Activated CD4-positive, alpha-beta T cell treated with anti-CD3 and anti-CD28 coated beads, Interleukin-2, amount 50 U/mL, for 24 hours (primary cell): ENCODE measurements around the gene KCNQ1.

Experiments used
- DNase-seq, 2 donors: peaks; one replicate each; pipeline ENCODE4 v3.0.0-alpha.2; 2020; ENCODE audit warnings: low read depth in 1 of 2, low spot score in 1 of 2

Gene KCNQ1

DNA sequence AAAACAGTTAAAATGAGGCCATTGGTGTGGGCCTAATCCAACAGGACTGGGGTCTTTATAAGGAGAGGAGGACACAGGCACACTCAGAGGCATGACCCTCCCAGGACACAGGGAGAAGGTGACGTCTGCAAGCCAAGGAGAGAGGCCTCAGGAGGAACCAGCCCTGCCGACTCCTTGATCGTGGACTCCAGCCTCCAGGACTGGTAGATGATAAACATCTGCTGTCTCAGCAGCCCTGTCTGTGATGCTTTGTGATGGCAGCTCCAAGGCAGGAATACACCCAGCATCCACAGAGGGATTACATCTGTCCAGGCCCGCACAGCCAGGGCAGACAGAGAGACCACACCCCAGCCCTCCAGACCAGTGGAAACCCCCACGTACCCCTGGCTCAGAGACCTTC is 422.3 kb downstream of the KCNQ1 start:
- DNase-seq = no peak

DNA sequence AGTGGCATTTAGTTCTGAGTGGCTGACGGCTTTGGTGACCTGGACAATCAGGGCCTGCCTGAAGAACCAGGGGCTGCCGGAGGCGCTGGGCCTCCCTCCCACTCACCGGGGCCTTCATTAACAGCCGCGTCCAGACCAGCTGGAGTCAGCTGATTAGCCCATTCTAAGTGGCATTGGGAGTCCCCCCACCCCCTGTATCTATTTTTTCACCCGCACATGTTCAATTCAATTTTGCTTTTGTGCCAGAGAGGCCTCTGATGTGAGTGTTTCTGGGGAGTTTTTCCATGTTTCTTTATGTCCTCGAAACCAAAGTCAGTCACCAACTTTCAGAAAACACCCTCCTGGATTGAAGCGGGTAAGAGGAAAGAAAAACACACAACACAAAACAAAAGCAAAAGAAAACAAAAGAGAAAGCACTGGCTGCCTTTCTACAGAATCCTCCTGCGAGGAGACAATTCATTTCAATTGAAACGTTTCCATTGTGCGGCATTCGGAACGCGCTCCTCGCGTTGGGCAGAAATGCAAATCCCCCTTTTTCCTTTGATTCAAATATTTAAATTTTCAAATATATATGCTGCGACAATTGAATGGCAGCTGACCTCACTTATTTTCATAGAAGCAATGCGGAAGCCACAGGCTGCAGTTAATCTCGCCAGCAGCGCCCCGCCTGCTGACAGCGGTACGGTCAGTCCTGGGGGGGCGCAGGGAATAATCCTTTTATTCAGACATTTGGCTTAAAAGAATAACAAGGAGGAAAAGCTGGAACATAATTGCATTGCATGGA is 423.1 kb downstream of the KCNQ1 start:
- DNase-seq = no peak

DNA sequence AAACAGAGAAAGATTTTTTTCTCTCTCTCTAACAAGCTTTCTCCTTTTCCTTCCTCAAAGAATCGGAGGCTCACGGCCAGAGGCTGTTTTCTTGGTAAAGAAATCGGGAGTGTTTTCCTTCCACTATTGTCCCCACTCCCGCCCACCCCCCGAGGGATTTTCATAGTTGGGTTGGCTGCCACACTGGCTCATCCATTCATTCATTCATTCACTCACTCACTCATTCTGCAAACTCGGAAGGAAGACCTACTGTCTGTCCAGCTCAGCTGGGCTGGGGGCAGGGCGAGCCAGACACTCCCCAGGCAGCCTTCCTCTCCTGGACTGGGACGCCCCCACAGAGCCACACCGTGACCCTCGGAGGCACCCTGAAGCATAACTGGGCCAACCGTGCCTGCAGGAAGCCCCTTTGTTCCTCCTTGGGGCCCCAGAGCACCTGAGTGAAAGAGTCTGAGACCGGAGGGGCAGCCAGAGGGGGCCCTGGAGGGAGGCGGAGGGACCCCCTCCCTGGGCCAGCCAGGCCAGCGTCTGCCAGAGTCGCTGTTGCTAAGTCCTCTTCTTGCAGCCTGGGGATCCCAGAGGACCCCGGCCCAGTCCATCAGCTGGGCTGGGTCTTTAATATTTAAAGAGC is 423.8 kb downstream of the KCNQ1 start:
- no peak for DNase-seq

DNA sequence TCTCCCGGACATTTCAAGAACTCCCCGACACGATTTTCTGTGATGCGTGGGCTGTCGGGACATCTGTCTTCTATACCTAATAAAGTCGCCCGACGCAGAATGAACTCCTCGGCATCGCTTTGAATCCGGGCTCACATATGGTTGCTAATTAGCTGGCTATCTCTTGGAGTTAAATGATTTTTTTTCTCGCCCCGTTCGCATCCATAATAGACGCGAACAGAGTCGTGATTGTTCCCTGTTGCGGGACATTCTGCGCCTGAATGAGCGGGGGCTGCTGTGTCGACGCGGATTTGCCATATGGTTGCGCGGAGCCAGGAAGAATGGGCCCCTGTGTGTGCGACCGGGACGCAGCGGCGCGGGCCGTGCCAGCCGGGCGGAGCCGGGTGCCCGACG is 424.3 kb downstream of the KCNQ1 start:
- DNase-seq = no peak

DNA sequence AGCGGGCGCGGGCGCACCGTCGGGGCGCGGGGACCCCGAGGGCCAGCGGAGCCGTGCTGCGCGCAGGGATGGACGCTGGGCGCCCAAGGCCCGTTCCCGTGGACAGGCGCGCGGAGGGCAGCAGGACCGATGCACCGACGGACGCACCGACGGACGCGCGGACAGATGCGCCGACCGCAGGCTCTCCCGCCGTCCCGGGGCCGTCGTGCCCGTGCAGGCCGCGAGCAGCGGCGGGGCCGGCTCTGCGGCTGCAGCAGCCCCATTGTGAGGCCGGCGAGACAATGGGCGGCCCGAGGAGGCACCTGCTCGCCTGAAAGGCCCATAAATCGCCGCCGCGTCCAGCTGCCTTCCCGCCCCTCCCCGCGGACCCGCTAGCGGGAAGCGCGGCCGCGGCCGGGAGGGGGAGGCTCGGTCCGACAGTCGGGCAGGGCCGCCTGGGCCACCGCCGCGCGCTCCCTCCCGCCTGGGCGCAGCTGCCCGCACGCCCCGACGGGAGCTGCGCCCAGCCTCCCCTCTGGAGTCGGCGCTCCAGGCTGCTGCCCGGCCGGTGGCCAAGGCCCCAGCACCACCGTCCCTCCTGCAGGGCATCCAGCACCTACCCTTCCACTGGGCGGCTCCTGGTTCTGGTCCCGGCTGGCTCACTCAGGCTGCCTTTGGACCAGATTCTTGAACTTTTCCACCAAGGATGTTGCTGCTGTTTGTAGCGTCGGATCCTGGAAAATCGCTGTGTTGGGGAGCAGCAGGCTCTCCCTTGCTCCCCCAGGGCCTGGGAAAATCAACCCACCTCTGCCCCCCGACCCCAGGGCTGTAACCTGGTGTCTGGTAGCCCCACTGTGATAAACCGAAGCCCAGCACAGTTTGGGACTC is 425.0 kb downstream of the KCNQ1 start:
- DNase-seq = no peak

DNA sequence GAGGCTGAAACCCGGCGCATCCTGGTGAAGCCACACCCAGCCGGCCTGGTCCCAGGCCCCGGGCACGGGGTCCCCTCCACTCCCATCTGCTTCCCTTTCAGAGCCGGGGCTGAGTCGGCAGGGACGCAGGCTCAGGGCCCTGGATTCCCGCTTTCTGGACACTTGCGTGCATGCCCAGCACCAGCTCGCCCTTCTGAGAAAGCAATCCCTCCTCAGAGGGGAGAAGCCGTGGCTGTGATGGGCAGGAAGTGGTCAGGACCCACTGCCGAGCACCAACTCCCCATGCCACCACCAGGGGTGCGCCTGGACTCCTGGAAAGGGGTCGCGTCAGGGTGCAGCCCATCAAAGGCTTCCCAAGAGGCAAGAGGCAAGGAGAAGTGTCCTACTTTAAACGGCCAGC is 425.7 kb downstream of the KCNQ1 start:
- no peak for DNase-seq

DNA sequence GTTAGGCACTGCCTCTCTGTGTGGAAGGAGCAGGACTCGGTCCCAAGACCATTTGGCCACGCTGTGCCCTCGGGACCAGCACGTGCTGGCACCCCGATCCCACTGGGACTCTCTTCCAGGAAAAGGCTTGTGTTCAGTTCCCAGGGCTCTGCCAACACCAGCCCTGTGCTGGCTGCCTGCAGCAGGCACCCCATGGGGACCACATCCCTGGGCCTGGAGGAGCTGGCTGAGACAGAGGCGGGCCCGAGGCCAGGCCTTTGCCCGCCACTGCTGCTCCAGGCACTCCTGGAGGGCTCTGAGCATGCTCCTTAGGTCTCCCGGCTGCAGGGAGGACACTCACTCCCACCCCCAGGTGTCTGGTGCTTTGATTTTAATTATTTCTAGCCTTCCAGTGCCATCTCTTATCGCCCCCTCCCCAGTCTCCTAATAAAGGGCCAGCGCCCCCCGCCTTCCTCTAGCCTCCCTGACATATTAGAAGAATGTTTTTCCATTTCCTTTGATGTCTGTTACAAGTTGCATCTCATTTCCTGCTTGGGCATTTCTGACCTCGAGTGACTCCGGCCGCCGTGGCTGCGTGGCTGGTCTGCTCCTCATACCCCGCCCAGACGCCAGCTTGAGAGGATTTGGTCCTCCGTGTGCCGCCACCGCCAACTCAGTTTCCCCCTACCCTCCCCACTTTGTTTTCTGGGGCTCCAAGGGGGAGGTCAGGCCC is 426.3 kb downstream of the KCNQ1 start:
- no peak for DNase-seq

DNA sequence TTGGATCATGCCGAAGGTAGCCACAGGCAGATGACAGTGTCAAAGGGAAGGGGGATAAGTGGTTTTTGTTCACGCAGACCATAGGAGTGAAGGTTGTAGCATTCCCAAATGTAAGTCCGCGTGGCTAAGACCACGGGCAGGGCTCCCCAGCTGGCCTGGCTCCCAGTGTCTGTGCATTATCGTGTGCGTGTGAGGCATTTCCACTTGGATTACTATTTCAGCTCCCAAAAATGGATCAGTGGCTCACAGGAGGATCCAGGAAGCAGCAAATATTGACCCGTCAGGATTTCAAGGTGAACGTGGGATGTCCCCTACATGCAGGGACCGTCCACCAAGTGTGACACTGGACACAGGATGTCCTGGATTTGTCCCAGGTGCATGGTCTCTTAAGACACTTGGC is 430.2 kb downstream of the KCNQ1 start:
- DNase-seq = no peak

DNA sequence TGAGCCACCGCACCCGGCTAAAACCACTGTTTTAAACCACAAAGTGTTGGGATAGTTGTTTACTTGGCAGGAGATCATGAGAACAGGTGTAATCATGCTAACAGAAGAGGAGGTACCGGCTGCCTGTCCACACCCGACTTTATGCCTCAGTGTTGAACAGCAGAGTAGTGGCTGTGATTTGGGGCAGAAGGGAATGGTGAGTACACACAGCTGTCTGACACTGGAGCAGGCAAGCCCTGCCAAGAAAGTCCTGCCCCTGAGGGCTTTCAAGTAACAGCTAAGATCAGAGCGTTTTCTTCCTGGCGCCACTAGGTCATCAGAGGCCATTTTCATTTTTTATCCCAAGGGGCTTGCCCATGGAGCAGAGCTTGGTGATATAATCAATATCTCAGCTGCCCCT is 432.7 kb downstream of the KCNQ1 start:
- DNase-seq = no peak

DNA sequence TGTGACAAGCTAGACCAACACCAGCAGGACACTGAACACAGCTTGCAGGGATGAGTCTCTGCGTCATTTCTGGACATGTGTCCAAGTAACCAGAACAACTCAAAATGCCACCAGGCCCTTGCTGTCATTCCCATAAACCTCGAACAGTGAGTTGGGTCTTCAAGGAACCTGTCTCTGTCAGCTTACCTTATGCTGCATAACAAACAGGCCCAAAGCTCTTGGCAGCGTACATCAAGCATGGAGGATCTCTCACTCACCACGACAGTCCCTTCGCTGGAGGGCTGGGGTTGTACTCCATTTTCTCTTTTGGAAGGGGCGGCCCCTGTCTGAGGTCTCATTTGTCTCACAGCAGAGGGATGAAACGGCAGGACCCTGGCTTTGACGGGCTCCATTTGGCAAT is 434.0 kb downstream of the KCNQ1 start:
- no peak for DNase-seq

DNA sequence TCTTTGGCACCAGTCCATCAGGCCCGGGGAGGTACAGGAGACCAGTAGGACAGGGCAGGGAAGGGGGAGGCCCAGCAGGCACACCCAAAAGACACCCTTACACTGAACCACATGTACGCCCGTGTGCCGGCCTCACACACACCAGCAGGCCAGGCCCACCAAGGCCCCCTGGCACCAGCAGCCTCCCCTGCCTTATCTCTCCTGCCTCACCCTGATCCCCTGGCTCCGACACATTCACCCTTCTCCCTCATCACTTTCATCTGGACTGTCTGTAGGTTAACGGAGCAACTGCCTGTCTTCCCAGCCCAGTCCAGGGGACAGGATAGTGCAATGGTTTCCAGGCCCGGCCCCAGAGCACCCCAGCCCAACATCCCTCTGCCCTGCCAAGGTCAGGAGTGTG is 435.8 kb downstream of the KCNQ1 start:
- DNase-seq = no peak

DNA sequence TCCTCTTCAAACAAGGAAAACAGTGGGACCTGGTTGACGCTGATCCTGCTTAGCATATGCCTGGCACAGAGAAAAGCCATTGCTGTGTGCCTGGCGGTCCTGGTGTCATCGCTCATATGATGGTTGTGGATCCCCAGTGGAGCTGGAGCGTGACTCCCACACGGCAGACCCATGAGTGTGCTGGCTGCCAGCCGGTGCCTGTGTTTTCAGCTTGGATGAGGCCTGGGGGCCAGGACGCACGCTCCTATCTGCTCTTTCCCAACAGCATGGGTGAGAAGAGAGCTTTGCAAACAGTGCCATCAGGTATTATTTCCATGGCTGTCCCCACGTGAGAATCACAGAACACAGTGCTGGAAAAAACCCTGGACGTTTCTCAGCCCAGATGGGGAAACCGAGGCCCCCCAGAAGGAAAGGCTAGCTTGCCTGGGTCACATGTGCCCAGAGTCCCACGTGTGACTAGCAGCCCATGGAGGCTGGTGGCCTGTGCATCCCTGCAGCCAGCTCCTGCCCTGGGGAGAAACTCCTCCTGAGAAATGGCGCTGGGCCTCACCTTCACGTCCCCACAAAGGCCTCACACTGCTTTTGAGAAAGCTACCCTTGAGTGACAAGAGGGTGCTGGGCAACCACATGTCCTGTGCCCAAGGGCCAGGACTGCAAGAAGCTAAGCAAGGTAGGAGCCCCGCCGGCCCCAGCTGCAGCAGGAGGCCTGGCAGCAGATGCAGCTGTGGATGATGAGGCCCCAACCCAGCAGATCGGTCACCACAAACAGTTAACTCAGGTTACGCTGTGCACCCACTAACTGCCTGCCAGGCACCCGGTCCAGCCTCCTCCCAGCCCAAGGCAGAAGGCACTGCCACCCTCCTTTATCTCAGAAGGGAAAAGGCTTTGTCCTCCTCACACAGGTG is 436.5 kb downstream of the KCNQ1 start:
- DNase-seq = no peak

DNA sequence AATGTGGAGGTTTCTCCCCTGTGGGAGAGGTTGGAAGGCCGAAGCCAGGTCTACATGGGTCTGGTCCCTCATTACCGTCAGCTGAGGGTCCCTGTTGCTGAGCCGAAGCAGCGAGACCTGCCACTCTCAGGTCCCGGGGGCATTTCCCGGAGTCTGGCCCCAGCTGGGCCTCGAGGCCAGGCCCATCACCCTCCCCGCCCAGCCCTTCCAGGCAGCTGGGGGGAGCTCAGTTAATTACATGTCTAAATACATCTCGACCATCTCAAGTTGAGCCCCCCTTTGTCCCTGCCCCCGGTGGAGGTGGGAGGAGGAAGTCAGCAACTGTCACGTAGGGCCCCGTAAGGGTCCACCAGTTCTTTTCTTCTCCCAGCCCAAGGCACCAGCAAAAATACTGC is 437.2 kb downstream of the KCNQ1 start:
- no peak for DNase-seq

DNA sequence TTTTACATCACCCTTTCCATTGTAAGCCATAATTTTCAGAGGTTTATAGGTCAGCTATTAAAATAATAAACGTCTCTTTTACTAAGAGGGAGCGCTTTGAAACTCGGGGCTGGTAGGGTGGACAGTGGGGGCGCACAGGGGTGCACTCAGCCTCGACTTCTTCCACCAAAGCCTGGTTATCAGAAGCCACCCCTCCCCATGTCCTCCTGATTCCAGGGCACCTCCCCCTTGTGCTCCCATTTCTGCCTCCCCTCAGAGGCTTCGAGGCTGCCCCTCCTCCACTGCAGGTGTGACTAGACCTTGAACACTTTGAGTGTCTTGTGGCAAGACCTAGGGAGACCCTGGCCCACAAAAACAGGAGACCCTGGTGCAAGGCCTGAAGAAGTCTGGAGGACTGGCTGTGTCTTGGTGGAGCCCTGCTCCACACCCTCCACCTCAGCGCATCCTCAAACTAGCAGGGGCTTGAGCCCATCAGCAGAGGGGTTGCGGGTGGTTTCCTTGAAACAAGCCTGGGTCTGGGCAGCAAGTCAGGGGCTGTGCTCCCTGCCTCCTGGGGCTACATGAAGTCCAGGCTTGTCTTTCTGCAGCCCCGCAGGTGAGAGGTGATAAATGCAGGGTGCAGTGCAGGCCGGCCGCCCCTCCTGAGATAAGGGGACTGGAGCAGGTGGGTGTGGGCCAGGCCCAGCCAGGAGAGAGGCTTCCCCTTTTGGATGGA is 437.7 kb downstream of the KCNQ1 start:
- DNase-seq = no peak

DNA sequence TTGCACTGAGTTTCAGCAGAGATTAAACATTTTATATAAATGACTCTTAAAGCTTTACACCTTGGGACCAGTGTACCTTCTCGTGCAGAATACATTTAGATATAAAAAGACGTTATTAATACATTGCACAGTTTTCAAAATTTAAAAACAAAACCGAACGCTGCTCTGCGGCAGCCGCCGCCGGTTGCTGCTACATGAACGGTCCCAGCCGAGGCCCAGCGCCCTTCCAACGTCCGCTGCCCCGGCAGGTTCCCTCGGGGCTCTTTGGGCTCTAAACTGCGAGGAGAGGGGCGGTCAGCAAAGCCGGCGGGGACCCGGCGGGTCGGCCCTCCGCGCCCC is 438.8 kb downstream of the KCNQ1 start:
- no peak for DNase-seq

DNA sequence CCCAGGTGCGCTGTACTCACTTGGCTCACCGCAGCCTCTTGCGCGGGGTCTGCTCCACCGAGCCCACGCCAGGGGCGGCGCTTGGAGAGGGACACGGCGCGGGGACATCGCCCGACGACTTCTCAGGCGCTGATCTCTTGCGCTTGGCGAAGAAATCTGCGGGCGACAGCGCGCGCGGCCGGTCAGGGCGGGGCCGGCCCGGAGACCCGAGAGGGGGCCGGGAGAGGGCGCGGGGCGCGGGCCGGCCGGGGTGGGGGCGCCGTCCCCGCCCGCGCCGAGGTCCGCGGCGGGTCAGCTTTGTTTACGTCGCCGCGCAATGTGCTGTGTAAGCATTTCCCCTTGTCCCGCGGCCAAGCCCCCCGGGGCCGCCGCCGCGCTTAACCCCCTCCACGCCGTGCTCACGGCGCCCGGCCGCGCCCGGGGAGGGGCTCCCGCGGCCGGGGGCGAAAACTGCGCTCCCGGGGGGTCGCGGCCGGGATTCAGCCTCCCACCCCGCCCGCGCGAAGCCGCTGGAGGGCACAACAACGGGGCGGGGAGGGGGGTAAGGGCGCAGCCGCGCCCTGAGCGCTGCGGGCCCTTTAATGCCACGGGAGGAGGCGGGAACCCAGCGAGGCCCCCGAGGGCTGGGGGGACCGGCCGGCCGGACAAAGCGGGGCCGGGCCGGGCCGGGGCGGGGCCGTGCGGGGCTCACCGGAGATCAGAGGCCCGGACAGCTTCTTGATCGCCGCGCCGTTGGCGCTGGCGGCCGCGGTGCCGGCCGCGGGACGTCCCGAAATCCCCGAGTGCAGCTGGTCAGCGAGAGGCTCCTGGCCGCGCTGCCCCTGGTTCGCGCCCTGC is 439.4 kb downstream of the KCNQ1 start:
- no peak for DNase-seq

DNA sequence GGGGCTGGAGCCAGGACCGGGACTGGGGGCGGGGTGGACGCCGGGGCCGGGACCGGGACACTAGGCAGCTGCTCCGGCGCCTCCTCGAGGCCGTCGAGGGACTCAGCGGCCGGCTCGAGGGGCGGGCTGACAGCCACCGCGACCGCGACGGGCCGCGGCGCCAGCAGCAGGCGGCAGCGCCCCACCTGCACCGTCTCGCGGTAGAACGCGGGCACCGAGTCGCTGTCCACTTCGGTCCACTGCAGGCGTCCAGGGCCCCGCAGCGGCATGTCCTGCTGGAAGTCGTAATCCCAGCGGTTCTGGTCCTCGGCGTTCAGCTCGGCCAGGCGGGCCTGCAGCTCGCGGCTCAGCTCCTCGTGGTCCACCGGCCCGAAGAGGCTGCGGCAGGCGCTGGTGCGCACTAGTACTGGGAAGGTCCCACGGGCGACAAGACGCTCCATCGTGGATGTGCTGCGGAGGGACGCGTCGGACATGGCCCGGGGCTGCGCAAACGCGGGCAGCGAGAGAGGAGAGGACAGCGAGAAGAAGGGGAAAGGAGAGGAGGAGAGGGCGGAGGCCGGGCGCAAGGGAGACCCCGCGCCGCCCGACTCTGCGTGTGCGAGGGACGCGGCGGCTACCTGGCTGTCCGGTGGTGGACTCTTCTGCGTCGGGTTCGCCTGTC is 440.3 kb downstream of the KCNQ1 start:
- no peak for DNase-seq

DNA sequence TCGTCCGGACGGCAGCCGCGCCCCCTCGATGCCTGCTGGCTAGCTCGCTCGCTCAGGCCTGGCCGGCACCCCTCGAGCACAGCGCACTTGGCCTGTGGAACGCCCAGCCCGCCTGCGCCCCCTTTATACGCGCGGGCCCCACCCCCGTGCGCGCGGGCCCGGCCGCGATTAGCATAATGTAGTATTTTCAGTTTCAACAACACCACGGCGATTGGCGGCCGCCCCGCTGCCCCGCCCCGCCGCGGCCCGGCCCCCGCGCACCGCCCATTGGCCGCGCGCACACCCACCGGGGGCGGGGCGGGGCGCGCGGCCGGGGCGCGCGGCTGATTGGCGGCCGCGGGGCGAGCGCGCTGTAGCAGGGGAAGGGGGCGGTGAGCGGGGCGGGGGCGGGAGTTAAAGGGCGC is 440.9 kb downstream of the KCNQ1 start, which contains the start of gene CDKN1C:
Gene CDKN1C (minus strand): TSS at position 98 of the 404 bp plus-strand sequence. CDS start 319 bp downstream, outside the sequence.
- peak; percentile 48 to 63 for DNase-seq
